Kidney capillary endothelial cell (primary cell): Measurements from ENCODE around the gene IFNA16.
"Not testable (repeated sequence)": the region's sequence is repeated elsewhere in the genome, so short reads cannot be mapped to it uniquely, and the experiment has no call there.

ENCODE experiments used
- DNase-seq: peaks from one replicate; pipeline ENCODE4 v3.0.0-alpha.2; 2018; ENCODE audit warnings: low spot score

IFNA16 gene

GRCh38 chr9:21217211-21217610 lies at the start of gene IFNA16:
IFNA16 (minus strand) TSS chr9:21217311; CDS start chr9:21217305, 6 bp downstream.
- not testable (repeated sequence) for DNase-seq

- no peak for DNase-seq
Observed at GRCh38 chr9:21265421-21266189, 48.5 kb upstream of the IFNA16 start.

- no peak for DNase-seq
Observed at GRCh38 chr9:21255538-21256212, 38.6 kb upstream of the IFNA16 start.

GRCh38 chr9:21252721-21253547 lies 35.8 kb upstream of the IFNA16 start:
- peak; percentile 65 for DNase-seq

- no peak for DNase-seq
Observed at GRCh38 chr9:21251638-21252037, 34.5 kb upstream of the IFNA16 start.

GRCh38 chr9:21251190-21251589 lies 34.1 kb upstream of the IFNA16 start:
- DNase-seq: no peak

GRCh38 chr9:21244836-21245235 lies 27.7 kb upstream of the IFNA16 start:
- no peak for DNase-seq

GRCh38 chr9:21239911-21240310 lies 22.8 kb upstream of the IFNA16 start, which contains the start of gene IFNA14:
IFNA14 (minus strand) TSS chr9:21240005; CDS start chr9:21239935, 70 bp downstream.
- DNase-seq: no peak

- not testable (repeated sequence) for DNase-seq
Observed at GRCh38 chr9:21236360-21236714, 19.2 kb upstream of the IFNA16 start.

- DNase-seq: peak; percentile 59
Observed at GRCh38 chr9:21235468-21236359, 18.6 kb upstream of the IFNA16 start.

- no peak for DNase-seq
Observed at GRCh38 chr9:21234153-21234687, 17.1 kb upstream of the IFNA16 start.

GRCh38 chr9:21233258-21233657 lies 16.1 kb upstream of the IFNA16 start:
- DNase-seq: no peak

GRCh38 chr9:21228122-21228521 lies 11.0 kb upstream of the IFNA16 start, which contains the start of gene IFNA17:
IFNA17 (minus strand) TSS chr9:21228222; CDS start chr9:21228173, 49 bp downstream.
- DNase-seq: no peak

- DNase-seq: peak; percentile 29
Observed at GRCh38 chr9:21213411-21214326, 3.4 kb downstream of the IFNA16 start.

- not testable (repeated sequence) for DNase-seq
Observed at GRCh38 chr9:21212160-21212559, 5.0 kb downstream of the IFNA16 start.

- DNase-seq: not testable (repeated sequence)
Observed at GRCh38 chr9:21210782-21211181, 6.3 kb downstream of the IFNA16 start.

GRCh38 chr9:21210311-21210710 lies 6.8 kb downstream of the IFNA16 start:
- no peak for DNase-seq

GRCh38 chr9:21207043-21207442 lies 10.1 kb downstream of the IFNA16 start, which contains the start of gene IFNA10:
IFNA10 (minus strand) TSS chr9:21207143; CDS start chr9:21207097, 46 bp downstream.
- DNase-seq: not testable (repeated sequence)

- no peak for DNase-seq
Observed at GRCh38 chr9:21205204-21205603, 11.9 kb downstream of the IFNA16 start.

- DNase-seq: not testable (repeated sequence)
Observed at GRCh38 chr9:21202105-21202504, 15.0 kb downstream of the IFNA16 start, which contains the start of gene IFNA7. IFNA7 (minus strand) TSS chr9:21202205; CDS start chr9:21202165, 40 bp downstream.
